ENCODE data around the gene CD200R1L.
"Not testable (repeated sequence)": the region's sequence is repeated elsewhere in the genome, so short reads cannot be mapped to it uniquely, and the experiment has no call there.

Gene CD200R1L

GRCh38 chr3:112846764-112847163 lies at the start of gene CD200R1L:
Gene CD200R1L, minus strand, starts transcription at chr3:112846864. Its CDS starts 17,497 bp downstream, at chr3:112829367.
- no peak for DNase-seq

GRCh38 chr3:112894258-112894657 lies 47.6 kb upstream of the CD200R1L start:
- DNase-seq = no peak

GRCh38 chr3:112889357-112889756 lies 42.7 kb upstream of the CD200R1L start:
- DNase-seq = no peak

GRCh38 chr3:112888381-112889085 lies 41.9 kb upstream of the CD200R1L start:
- no peak for DNase-seq

- no peak for DNase-seq
These were observed 38.1 kb upstream of the CD200R1L start for GRCh38 chr3:112884678-112885290.

GRCh38 chr3:112881891-112882290 lies 35.2 kb upstream of the CD200R1L start:
- DNase-seq = no peak

- DNase-seq = no peak
These were observed 28.9 kb upstream of the CD200R1L start for GRCh38 chr3:112875561-112875960.

- DNase-seq = no peak
These were observed 28.1 kb upstream of the CD200R1L start for GRCh38 chr3:112874725-112875124.

- DNase-seq = no peak
These were observed 27.0 kb upstream of the CD200R1L start for GRCh38 chr3:112873632-112874031.

GRCh38 chr3:112871735-112872134 lies 25.1 kb upstream of the CD200R1L start:
- DNase-seq = no peak

GRCh38 chr3:112865757-112866156 lies 19.1 kb upstream of the CD200R1L start:
- no peak for DNase-seq

GRCh38 chr3:112860898-112861297 lies 14.2 kb upstream of the CD200R1L start:
- DNase-seq = no peak

GRCh38 chr3:112858410-112859069 lies 11.9 kb upstream of the CD200R1L start:
- no peak for DNase-seq

- DNase-seq = no peak
These were observed 10.9 kb upstream of the CD200R1L start for GRCh38 chr3:112857526-112857925.

- DNase-seq = no peak
These were observed 9.9 kb upstream of the CD200R1L start for GRCh38 chr3:112856537-112856936.

GRCh38 chr3:112855883-112856282 lies 9.2 kb upstream of the CD200R1L start:
- no peak for DNase-seq

- DNase-seq = not testable (repeated sequence)
These were observed 8.4 kb upstream of the CD200R1L start for GRCh38 chr3:112855074-112855473.

- DNase-seq = no peak
These were observed 1.5 kb upstream of the CD200R1L start for GRCh38 chr3:112848196-112848595.

GRCh38 chr3:112847692-112848091 lies 1.0 kb upstream of the CD200R1L start:
- DNase-seq = no peak

GRCh38 chr3:112845772-112846171 lies 892 bp downstream of the CD200R1L start:
- DNase-seq = no peak

GRCh38 chr3:112829046-112829445 lies 17.6 kb downstream of the CD200R1L start:
- DNase-seq = no peak

GRCh38 chr3:112822064-112823055 lies 24.3 kb downstream of the CD200R1L start:
- DNase-seq = no peak

- DNase-seq = no peak
These were observed 28.4 kb downstream of the CD200R1L start for GRCh38 chr3:112818289-112818688.

All from left hindlimb (tissue), 1 donor.